CD4-positive, alpha-beta T cell treated with Interleukin-15 for 1 hour (primary cell): ENCODE measurements around the gene CRTC1.

Source experiments
- DNase-seq: peaks from one replicate; pipeline ENCODE4 v3.0.0-alpha.2; 2020

The CRTC1 gene

DNA sequence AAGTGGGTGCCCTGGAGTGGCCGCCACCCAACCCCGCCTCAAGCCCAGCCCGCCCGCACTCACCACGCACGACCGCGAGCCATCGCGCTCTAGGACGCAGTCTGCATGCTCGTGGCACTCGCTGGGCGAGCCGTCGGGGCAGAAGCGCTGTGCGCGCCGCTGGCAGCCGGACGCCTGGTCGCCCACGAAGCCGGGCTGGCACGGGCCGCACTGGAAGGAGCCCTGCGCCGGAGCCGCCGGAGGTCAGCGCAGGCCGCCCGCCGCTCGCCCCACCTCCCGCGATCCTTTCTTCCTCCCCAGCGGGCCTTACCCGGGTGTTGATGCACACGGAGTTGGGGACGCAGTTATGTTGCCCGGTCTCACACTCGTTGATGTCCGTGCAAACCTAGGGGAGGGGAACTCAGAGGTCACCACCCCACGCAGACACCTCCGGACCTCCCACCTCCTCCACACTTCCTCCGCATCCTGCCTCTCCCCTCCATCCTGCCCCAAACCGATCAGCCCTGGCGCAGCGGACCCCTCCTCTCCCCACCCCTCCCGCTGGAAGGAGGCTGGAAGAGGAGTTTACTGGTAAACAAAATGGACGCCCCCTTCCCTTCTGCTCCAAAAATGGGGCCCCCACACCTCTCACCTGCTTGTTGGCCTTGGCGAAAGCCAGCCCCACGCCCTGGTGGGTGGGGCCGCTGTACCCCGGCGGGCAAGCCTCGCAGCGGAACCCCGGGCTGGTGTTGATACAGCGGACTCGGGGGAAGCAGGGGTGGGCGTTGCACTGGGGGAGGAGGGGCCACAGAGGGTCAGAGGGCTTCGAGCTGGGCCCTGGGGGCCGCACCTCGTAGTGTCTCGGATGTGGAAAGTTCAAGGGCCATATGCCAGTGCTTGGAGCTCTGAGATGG, 105.3 kb downstream of the CRTC1 start:
- no peak for DNase-seq

DNA sequence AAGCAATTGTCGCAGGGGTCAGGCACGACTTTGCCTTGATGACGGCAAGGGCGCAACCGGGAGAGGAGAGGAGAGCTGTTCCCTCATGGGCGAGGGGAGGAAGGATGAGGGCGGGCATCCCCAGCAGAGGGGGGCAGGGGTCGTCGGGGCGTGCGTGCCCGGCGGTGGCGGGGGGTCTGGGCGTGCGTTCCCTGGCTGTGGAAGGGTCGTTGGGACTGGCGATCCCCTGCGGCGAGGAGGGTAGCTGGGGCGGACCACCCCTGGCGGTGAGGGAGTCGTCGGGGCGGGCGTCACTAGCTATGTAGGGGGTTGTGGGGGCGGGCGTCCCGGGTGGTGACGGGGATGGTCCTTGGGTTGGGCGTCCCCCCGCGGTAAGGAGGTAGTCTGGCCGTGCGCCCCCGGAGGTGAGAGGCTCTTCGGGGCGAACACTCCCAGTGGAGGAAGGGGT, 106.0 kb downstream of the CRTC1 start:
- no peak for DNase-seq

DNA sequence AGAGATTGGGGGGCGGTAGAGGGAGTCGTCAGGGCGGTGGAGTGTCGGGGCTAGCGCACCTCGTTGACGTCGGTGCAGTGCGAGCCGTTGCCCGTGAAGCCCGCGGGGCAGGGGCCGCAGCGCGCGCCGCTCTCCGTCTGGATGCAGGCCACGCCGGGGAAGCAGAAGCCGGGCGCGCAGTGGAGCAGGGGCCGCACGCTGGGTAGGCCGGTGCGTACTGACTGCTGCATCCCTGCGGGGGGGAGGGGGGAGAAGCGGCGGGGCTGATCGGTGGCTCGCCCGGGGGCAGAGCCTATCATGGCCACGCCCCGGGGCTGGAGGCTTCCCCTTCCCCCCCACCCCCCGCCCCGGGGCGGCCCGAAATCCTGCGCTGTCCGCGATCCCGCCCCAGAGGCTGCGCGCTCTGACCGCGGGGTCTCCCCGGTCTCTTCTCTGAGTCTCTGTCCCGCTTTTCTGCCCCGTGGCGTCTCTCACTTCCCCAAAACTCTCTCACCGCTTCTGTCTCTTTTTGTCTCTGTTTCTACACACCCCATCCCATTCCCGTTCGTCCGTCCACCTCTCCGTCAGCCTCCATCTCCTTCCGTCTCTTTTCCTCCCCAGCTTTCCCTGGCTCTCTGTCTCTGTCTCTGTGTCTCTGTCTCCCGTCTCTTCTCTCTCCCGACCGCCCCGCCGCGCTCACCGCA, 106.5 kb downstream of the CRTC1 start:
- peak; percentile 53 for DNase-seq

DNA sequence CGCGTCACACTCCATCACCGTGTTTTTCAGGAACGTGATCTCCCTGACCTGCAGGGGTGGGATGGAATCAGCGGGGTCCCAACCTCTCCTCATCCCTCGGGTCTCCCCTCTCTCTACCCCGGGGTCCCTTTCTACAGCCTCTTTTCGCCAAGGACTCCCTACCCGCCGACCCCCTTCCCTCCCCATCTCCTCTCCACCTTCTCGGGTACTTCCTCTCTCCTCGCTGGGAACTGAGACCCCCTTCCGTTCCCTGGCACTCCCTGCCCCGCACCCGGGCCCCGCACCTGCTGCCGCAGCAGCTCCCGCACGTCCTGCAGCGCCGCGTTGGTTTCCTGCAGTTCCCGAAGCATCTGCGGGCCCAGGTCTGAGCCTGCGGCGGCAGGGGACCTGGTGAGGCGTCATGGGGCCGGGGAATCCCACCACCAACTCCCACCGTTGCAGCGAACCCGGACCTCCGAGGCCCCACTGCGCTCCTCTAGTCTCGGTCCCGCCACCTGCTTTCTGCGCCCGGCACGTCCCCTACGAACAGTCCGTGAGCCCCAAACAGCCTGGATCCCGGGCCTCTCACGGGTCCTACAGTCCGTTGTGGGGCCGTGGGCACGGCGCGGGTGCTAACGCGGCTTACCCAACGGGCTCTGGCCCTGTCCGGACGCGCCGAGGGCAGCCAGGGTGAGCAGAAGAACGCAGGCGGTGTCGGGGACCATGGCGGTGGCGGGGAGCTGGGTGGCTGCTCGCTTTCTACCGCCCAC, 107.3 kb downstream of the CRTC1 start, which contains the start of gene COMP:
TSS of gene COMP (minus strand) at position 740 of the 749 bp plus-strand sequence. CDS start at position 704, 36 bp downstream.
- no peak for DNase-seq

DNA sequence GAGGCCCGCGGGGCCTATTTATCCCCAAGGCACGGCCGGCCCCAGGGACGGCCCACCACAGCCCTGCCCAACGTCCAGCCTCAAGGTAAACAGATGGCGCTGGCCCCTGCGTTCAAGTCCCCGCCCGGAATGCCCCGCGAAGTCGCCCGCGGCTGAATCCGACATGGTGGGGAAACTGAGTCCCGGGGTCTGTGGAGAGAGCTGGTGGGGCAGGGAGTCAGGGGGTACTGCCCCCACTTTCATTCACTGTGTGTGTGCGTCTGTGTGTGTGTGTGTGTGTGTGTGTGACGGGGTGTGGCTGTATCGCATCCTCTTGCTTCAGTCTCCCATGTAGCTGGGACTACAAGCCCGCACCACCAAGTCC, 107.8 kb downstream of the CRTC1 start:
- DNase-seq: no peak

DNA sequence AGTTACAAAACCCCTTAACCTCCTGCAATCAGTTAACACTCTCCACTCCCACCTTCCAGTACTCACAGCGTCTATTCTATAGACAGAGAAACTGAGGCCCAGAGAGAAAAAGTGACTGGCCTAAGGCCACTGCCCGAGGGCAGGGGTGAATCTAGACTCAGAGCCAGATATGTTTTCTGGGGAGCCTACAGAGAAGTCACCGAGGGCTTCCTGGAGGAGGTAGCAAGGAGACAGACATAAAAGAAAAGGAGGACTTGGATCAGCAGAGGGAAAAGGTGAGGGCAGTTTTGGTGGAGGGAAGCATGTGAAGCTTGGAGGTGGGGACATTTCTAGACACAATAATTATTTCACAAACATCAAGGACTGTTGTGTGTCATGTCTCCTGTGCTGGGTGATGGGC, 109.2 kb downstream of the CRTC1 start:
- no peak for DNase-seq

DNA sequence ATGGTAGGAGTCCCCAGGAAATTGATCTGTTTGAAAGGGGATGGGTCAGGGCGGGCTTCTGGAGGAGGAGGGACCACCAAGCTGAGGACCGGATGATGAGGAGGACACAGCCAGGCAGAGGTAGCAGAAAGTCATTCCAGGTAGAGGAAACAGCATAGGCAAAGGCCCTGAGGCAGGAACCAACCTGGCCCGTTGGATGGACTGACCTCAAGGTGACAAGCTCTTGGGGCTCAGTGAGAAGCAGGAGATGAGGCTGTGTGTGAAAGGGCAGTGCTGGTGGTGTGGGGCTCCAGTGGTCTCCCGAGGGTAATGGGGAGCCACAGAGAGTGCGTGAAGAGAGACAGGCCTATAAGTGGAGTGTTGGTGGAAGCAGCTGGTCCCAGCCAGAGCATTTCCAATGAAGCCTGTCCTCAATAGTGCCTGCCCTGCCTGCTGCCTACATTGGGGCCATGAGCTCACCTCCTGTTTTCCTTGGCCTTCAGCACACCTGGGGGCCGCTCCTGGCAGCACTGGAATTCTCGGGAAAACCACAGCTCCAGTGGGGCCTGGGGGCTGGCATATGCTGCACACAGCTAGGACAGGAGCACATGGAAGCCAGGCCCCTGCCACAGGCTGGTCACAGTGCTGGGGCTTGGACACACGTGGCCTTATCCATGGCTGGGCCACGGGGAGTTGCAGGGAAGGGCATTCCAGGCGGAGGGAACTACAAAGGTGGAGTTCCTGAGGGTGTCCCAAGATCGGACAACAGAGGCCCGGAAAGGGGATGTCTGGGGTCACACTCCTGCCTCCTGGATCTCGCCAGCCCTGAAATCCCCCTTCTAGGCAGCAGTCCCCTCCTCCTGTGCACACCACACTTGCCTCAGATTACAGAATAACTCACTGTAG, 109.9 kb downstream of the CRTC1 start:
- no peak for DNase-seq

DNA sequence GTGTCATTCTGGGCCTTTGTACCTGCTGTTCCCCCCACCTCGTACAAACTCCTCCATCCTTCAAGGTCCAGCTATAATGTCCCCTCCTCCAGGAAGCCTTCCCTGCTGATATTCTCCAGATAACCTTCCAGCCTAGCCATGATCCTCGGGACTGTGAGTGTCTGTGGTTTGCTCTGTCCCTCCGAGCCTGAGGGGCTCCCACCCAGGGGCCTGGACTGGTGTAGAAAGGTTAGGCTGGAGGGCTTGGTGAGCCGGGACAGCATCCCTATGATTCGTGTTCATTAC, 110.5 kb downstream of the CRTC1 start:
- DNase-seq: no peak

DNA sequence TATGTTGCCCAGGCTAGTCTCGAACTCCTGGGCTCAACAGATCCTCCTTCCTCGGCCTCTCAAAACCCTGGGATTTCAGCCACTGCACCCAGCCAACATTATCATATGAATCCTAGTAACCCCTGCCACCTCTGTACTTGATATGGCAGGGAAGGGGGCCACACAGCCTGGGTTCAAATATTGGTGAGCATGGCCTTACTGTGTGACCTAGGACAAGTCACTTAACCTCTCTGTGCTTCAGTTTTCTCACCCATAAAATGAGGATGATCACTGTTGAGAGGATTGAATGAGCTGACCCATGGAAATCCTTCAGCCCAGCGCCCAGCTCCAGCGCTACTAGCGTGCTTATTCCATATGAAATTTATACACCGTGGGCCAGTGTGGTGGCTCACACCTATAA, 111.2 kb downstream of the CRTC1 start:
- no peak for DNase-seq

DNA sequence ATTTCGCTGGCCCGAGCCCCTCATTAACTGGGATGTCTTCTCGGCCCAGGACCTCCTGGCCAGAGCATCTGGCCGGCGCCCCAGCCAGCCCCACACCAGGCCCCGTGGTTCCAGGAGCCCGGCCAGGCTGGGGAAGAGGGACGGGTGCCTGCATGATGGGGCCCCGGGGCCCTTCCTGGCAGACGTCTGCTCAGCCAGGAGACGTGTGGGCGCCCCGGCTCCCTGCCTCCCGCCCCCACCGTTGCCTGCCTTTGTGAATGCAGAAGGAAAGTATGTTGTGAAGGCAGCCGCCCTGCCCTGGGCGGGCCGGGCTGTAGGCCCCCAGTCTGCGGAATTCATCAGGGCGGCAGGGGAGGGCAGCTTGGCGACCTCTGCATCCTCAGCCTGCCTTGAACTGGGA, 112.1 kb downstream of the CRTC1 start:
- no peak for DNase-seq

DNA sequence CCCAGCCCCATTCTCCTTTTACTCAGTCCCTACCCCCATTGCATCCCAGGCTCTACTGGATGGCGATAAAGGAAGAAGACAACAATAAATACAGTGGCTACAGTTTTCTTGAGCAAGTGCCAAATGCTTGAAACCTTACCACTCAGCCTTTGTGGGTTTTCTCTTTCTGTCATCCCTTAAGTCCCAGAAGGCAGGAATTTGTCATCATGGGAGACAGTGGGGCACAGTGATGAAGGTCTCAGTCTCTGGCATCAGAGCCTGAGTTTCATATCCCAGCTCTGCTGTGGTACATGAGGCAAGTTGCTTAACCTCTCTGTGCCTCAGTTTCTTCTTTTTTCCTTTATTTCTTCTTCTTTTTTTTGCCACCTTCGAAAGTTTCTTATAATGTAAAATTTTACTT, 112.8 kb downstream of the CRTC1 start:
- DNase-seq: no peak

DNA sequence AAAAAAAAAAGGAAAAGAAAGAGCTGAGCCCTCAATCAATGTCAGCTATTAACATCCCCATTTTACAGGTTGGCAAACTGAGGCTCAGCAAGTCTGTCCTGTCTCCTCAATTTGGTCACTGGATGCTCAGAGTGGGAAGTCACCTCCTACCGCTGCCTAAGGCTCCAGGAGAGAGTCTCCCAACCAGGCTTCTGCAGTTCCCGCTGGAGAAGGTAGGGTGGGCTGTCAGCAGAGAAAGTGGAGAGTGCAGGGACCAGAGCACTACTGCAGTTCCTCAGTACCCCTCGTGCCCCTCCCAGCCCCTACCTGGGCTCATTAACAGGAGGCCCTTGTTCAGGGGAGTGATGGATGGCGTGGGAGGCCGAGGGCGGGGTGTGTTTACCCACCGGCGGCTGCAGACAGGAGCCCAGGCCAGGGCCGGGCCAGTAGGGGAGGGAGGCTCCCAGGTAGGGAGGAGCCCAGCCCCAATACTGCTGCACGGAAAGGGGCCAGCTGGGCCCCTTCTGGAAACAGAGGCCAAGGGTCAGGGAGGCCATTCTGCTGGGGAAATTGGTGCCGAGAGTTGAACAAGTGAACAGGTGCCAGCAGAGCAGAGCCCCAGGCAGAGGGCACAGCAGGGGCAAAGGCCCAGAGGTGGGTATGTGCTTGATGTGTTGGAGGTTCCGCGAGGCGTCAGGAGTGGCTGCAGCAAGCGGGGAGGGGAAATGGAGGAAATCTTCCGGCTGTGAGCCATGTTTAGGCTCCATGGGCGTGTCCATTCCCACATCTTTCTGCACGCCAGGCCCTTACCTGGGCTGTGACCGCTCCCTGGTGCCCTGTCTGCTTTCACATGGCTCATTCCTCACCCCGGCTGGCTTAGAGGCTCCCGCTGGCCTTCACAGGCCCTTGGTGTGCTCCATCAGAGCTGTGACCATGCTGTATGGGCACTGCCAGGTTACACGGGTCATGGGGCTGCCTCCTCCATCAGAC, 115.2 kb downstream of the CRTC1 start:
- DNase-seq: no peak

DNA sequence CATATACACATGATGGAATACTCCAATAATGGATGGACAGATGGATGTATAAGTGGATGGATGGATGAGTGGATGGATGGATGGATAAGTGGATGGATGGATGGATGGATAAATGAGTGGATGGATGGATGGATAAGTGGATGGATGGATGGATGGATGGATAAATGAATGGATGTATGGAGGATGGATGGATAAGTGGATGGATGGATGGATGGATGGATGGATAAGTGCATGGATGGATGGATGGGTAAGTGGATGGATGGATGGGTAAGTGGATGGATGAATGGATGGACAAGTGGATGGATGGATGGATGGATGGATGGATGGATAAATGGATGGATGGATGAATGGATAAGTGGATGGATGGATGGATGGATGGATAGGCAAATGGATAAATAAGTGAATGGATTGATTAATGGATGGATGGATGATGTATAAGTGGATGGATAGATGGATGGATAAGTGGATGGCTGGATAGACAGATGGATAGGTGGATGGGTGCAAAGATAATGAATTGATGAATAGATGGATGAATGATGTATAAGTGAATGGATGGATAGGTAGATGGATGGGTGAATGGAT, 116.0 kb downstream of the CRTC1 start:
- DNase-seq: no peak

DNA sequence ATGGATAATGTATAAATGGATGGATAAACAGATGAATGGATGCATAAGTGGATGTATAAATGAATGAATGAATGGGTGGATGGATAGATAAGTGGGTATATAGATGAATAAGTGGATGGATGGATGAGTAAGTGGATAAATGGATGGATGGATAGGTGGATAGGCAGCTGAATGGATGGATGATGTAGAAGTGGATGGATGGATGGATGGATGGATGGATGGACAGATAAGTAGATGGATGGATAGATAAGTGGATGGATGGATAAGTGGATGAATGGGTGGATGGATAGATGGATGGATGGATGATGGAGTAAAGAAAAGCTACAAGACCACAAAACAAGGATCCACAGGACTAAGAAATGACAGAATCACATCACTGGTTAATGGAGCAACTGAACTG, 116.6 kb downstream of the CRTC1 start:
- DNase-seq: no peak

DNA sequence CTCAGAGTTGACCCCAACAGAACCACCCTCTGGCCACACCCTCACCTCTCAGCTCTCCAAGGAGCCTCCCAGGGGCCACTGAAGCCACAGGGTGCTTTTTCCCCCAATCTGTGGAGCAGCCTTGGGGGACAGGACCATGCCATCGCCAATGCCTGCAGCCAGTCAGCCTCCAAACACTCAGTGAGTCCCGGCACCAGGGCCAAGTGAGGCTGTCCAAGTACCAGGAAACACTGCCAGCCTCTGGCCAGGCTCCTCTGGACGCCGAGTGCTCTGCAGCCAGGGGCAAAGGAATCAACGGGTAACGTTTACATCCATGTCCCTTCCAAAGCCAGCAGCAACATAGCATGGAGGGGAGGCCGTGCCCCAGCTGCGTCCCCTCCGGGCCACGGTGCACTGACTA, 117.2 kb downstream of the CRTC1 start:
- no peak for DNase-seq

DNA sequence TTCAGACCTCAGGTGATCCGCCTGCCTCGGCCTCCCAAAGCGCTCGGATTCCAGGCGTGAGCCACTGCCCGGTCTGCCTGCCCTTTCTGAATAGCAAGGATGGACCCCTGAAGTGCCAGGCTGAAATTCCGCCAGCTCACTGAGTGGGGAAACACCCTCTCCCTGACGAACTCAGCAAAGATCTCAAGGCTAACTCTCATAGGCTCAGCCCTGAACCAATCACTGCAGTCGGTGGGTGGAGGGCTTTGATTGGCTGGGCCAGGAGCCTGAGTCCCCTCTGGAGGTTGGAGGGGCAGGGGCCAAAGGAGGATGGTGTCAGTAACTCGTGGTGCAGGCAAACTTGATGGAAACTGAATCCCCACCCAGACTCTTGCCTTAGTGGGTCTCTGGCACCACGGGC, 118.9 kb downstream of the CRTC1 start:
- no peak for DNase-seq

DNA sequence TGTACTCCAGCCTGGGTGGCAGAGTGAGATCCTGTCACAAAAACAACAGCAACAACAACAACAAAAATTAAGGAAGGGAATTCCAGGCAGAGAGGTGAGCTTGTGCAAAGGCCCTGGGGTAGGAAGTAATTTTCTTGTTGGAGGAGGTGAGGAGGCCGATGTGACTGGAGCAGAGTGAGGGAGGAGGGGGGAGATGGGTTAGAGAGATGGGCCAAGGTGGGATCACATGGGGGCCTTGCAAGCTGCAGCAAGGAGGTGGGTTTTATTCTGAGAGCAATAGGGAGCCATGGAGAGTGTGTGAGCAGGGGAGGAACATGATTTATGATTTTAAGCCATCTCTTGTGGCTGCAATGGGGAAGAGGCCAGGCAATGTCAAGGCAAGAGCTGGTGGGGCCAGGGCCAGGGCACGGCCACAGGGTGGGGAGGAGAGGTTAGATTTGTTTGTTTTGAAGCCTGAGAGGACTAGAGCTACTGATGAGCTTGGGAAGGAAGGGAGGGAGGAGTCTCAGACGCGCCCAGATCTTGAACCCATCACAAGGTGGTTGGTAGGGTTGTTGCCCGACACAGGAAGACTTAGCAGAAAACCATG, 120.2 kb downstream of the CRTC1 start:
- no peak for DNase-seq

DNA sequence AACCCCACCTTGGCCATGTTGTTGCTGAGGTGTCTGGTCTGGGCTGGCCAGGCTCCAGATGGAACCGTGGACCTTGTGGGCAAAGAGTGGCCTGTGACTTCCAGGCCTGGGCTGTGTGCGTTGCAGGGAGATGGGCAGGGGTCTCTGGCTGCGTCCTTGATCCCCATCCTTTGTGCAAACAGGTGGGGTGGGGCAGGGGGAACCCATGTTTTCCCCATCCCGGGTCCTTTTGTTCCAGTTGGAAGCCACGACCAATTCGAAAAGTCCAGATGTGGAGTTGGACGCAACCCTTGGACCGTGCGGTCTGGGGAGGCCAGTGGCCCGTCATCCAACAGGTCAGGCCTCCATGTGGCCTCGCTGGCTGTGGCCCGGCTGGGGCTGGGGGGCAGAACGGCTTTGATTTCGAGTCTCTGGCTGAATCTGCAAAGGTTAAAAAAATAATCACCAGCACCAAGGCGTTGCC, 120.7 kb downstream of the CRTC1 start:
- no peak for DNase-seq

DNA sequence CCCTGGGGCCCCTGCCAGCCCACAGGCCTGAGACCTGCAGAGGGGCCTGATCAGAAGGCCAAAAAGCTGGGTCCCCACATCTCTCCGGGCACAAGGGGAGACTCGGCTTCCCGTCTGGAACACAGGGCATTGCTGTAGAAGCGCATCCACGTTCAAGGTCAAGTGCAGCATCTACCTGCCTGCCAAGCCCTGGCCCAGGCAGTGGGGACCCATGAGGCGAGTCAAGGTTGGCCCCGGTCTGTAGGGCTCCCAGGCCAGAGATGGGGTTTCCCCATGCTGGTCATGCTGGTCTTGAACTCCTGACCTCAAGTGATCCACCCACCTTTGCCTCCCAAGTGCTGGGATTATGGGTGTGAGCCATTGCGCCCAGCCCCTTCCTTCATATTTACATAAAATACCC, 121.2 kb downstream of the CRTC1 start:
- DNase-seq: no peak

DNA sequence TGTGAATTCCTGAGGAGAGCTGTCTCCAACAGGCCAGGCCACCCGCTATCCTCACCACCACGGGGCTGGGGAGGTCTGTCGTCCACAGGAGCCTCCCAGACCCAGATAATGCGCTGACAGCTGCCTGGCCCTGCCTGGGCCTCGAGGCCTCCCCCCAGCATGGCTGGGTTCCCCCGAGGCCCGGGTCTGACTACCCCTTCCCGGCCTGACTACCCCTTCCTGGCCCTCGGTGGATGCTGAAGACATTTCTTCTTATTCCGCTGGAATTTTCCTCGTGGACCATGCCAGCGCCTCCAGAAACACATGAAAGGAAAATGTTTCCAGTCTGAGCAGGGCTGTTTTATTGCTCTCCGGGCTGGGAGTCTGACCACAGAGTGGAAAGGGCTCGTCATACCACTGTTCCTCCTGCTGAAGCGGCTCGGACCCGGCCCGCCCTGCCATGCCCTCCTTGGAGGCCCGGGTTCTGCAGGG, 124.4 kb downstream of the CRTC1 start:
- no peak for DNase-seq
